Endometrium (tissue), 2 donors: ENCODE results near the gene SKIC2.
"Not testable (repeated sequence)": the region's sequence is repeated elsewhere in the genome, so short reads cannot be mapped to it uniquely, and the experiment has no call there.

Experiments
- FAIRE-seq: peaks from 2 replicates; lab custom pipeline; 2012; peaks lifted over from hg19 to GRCh38; lab: Jason Lieb, UNC
- donor health status: control.
- donor health status: control.

Gene SKIC2

DNA sequence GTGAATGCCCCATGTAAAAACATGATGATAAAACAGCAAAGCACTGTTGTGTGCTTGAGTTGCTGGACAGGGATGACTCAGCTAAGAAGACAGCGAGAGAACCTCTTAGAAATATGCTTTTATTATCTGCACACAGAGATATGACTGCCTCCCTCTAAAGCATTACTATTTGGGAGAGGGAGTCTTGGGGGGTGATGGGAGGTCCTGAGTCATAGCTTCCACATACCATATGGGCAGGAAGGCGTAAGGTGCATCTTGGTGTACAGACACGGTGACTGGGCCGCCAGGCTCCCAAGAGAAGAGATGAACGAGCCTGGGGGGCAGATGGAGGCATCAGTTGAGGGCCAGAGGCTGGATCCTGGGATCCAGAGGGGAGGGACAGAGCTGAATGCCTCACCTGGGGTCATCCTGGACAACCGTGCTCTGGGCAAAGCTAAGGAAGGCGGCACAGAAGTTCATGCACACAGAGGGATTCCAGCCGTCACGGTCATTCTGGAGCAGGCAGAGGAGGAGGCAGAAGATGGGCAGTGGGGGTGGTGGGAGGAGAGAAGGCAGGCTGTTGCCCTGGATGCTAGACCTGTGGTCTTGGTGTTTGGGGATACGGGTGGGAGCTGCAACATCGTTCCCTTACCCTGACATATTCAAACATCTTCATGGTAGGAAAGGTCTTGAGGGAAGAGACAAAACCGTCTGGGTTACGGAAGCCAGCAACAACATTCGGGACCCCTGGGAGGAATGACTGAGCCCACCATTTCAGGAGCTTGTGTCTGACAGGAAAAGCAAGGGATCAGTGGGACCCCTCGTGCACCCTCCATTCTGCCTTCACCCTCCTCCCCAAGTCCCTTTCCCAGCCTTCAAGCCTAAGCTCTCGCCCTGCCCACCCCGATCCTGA is 11.0 kb downstream of the SKIC2 start:
- no peak for FAIRE-seq

DNA sequence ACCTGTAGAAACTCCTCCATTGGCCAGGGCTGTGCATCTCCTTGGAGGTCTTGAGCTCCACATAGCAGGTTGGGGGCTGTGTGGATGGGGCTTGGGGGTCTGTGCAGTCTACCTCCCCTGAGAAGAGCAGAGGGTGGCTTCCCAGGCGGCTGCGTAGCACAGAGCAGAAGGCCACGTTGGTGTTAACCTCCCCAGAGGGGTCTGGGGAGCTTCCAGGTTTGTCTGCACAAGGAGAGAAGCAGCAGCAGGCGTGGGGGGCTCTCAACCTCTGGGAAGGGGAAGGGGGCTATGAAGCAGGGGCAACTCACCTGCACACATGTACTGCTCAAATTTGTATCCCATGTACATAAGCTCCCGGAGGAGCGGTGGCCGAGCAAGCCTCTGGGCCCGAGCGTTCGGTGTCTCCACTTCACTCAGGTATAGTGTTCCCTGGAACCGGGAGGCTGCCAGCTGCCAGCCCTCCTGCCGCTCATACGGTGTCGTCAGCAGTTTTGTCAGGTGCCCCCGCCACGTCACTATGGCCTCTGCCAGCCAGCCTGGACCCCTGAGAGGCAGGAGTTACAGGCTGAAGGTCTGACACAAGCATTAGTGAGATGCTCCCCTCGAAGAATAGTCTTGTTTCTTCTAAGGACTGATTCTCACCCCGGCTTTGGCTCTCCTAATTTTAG is 11.8 kb downstream of the SKIC2 start:
- FAIRE-seq: no peak

DNA sequence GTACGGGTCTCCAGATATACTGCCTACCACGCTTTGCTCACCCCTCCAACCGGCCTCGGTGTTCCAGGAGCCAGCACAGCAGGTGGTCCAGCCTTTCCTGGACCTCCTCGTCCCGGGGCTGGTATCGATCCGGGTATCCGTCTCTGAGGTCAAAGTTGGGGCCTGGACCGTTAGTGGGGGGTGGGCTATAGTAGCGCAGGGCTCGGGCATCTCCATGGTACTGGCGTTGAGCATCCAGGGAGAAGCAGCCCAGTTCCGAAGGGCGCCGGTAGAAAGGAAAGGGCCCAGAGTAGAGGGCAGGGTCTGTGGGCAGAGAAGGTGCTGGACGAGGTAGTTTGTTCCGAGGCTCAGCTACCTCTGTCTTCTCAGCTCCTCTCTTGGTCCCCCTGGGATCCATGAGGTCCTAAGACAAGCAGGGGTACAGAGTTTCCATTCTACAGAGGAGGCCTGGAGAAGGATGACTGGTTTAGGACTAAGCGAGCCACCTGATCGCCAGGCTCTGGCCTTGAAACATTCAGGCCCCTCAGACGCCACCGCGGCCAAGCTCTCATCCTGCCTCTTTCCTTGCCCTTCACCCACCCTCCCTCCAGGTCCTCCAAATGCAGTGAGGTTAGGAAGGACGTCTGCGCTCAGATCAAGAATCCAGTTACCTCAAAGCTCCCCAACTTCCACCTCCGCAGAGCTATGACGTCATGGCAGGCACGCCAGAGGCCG is 12.5 kb downstream of the SKIC2 start:
- no peak for FAIRE-seq

DNA sequence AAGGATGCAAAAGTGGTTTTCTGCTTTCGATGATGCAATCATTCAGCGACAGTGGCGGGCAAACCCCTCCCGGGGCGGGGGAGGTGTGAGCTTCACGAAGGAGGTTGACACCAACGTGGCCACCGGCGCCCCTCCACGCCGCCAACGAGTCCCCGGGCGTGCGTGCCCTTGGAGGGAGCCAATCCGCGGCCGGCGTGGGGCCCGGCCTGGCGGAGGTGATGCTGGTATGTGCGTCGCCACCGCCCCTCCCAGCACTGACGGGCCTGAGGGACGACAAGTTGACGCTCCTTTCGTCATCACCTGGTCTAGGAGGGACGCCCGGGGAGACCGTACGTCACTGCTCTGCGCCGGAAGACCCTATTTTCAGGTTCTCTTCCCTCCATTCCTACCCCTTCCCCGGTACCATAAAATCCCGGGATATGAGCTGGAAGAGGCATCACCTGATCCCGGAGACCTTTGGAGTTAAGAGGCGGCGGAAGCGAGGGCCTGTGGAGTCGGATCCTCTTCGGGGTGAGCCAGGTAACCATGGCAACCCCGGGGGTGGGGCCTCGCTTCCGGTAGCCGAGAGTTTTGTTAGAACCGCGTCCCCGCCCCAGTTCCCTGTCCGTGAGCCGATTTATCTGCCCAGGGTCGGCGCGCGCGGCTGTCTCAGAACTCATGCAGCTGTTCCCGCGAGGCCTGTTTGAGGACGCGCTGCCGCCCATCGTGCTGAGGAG is 13.2 kb downstream of the SKIC2 start, which contains the start of gene DXO:
Gene DXO, minus strand, starts transcription at position 146 of the 716 bp plus-strand sequence. CDS start 463 bp downstream, outside the sequence.
- FAIRE-seq: peak; percentile 12

DNA sequence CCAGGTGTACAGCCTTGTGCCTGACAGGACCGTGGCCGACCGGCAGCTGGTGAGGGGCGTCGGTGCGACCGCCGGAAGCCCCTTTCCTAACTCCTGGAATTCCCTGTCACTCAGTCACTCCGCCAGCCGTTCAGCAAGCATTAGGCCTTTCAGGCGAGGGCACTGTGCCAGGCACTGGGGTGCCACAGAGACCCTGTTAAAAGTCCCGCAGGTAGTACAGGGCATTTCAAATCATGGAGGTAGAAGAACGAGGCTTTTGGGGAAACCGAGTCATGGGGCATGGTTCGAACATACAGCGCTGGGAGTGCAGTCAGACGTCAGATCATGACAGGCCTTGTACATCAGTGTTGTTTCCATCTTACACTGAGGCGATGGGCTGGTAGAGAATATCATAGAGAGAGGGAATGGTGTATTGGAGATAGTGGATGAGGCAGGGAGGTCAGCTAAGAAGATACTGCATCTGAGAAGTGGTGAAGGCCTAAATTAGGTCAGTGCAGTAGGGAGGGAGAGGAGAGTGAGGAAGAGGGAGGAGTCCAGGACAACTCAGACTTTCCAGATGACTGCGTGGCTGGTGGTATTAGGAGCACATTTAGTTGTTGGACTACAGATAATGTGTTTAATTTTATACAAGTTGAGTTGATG is 13.9 kb downstream of the SKIC2 start:
- no peak for FAIRE-seq

DNA sequence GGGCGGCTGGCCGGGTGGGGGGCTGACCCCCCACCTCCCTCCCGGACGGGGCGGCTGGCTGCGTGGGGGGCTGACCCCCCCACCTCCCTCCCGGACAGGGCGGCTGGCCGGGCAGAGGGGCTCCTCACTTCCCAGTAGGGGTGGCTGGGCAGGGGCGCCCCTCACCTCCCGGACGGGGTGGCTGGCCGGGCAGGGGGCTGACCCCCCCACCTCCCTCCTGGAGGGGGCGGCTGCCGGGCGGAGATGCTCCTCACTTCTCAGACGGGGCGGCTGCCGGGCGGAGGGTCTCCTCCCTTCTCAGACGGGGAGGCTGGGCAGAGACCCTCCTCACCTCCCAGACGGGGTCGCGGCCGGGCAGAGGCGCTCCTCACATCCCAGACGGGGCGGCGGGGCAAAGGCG is 17.1 kb downstream of the SKIC2 start:
- FAIRE-seq: not testable (repeated sequence)

DNA sequence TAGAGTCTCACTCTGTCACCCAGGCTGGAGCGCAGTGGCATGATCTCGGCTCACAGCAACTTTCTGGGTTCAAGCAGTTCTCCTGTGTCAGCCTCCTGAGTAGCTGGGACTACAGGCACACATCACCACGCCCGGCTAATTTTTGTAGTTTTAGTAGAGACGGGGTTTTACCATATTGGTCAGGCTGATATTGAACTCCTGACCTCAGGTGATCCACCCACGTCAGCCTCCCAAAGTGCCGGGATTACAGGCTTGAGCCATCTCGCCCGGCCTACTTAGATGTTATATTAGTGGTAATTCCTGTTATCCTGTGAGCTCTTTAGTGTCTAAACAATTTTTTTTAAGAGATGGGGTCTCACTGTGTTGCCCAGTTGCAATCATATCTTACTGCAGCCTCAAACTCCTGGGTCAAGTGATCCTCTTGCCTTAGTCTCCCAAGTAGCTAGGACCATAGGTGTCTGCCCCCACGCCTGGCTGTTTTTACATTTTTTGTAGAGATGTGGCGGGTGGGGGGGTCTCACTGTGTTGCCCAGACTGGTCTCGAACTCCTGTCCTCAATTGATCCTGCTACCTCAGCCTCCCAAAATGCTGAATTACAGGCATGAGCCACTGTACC is 18.9 kb downstream of the SKIC2 start:
- FAIRE-seq: no peak

DNA sequence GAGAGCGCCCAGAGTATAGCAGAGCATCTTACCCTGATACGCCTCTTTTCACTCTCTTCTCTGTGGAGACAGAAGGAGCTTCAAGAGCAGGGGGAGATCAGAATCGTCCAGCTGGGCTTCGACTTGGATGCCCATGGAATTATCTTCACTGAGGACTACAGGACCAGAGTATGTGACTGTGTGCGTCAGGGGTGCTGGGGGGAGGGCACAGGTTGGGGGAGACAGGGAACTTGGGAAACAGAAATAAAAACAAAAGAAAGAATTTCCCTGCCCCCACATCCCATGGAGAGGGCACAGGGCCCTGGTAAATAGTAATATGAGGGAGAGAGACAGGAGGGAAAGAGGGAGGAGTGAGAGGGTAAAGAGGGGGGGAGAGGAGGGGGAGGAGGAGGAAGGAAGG is 19.9 kb downstream of the SKIC2 start:
- FAIRE-seq: no peak

DNA sequence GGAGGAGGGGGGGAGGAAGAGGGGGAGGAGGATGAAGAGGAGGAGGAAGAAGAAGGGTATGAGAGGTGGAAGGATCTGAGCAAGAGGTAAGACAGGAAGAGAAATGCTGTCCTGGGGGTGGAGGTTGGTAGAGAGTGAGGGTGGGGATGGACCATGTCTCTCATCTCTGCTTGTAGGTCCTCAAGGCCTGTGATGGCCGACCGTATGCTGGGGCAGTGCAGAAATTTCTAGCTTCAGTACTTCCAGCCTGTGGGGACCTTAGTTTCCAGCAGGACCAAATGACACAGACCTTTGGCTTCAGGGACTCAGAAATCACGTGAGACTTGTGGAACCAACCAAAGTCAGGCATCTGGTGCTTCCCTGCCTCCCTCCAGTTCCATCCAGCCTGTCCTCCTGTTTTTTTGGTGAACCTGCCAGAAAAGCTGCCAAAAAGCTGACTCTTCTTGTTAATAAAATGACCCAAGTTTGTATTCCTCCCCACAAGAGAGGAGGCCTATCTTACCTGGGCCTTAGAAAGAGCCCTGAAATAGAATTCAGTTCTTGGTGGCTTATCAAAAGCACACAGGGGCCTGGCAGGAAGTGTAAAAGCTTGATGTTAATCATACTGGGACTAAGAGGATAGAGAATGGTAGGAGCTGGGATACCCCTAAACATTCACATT is 20.4 kb downstream of the SKIC2 start:
- FAIRE-seq: no peak

DNA sequence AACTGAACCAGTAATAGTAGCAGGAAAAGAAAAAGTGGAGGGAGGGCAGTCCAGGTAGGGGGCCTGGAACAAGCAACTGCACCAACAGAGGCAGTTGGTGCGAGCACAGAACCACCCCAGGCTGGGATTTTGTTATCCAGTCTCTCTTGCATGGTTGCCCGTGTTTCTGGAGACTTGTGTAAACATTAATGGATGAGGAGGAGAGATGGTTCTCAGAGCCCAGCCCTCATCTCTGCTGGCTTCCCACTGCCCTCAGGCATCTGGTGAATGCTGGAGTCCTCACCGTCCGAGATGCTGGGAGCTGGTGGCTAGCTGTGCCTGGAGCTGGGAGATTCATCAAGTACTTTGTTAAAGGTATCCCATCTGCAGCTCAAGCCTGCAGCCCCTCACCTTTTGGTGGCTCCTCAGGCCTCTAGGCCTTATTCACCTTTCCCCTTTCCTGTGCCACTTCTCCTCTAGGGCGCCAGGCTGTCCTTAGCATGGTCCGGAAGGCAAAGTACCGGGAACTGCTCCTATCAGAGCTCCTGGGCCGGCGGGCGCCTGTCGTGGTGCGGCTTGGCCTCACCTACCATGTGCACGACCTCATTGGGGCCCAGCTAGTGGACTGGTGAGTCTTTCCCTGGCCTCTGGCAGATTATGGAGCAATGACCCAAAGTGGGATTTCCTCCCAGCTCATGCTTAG is 21.4 kb downstream of the SKIC2 start:
- not testable (repeated sequence) for FAIRE-seq

DNA sequence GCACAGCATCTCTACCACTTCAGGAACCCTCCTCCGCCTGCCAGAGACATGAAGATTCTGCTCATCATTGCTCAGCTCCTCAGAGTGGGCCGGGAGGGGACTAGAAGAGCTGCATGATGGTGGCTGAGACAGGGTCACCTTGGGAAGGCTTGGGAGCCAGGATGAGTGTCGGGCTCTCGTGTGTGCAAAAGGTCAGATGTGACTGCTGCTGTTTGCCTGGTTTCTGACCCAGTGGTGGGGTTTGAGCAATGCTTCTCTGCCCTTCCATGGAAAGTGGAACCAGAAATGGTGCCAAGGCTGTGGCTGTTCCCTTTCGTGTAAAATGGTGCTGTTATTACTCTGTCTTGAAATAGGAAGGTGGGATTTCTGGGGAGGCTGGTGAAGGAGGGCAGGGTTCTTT is 22.0 kb downstream of the SKIC2 start:
- not testable (repeated sequence) for FAIRE-seq

DNA sequence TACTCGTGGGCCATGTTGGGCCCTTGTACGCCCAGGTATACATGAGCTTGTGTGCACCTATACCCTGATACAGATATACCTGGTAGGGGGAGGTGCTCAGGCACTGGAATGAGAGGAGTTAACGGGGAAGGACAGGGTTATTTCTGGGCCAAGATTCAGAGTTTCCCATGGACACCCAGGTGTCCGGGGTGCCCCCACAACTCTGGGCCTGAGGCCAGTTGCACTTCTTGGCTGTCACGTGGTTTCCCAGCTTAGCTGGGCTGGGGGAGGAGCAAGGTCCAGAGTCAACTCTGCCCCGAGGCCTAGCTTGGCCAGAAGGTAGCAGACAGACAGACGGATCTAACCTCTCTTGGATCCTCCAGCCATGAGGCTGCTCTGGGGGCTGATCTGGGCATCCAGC is 22.8 kb downstream of the SKIC2 start, which contains the start of gene C4A:
Gene C4A, plus strand, starts transcription at position 314 of the 400 bp plus-strand sequence. Its CDS starts 51 bp downstream, at position 365.
- not testable (repeated sequence) for FAIRE-seq

DNA sequence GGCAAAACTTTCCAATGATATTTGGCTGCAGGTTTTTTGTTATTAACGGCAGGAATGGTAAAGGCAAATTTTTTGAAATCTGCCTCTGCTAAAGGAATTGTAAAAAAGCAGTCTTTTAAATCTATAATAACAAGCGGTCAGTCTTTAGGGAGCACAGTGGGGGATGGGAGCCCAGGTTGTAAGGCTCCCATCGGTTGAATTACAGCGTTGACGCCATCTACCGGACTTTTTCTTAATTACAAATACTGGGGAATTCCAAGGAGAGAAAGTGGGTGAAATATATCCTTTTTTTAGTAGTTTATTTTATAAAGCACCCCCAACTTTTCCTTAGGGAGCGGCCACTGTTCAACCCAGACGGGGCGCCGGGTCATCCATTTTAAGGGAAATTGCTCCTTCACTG is 30.4 kb downstream of the SKIC2 start:
- FAIRE-seq: not testable (repeated sequence)

DNA sequence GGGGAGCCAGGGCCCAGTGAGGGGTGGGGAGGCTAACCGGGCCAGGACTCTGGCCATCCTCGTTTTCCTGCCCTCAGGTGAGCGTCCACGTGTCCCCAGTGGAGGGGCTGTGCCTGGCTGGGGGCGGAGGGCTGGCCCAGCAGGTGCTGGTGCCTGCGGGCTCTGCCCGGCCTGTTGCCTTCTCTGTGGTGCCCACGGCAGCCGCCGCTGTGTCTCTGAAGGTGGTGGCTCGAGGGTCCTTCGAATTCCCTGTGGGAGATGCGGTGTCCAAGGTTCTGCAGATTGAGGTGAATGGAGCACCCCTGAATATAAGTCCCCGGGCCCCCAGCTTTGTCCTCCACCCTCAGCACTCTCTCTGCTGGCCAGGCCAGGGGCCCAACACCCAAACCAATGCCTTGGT is 35.4 kb downstream of the SKIC2 start:
- not testable (repeated sequence) for FAIRE-seq

DNA sequence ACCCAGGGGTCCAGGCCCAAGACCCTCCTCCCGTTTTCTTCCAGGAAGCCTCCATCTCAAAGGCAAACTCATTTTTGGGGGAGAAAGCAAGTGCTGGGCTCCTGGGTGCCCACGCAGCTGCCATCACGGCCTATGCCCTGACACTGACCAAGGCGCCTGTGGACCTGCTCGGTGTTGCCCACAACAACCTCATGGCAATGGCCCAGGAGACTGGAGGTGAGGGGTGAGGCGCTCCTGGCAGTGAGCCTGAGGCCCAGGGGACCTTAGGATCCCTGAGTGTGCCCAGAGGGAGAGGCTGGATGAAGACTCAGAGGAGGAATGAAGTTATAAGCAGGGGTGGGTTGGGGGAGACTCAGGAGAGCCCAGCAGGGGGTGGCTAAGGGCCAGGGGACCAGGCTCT is 37.4 kb downstream of the SKIC2 start:
- FAIRE-seq: not testable (repeated sequence)

DNA sequence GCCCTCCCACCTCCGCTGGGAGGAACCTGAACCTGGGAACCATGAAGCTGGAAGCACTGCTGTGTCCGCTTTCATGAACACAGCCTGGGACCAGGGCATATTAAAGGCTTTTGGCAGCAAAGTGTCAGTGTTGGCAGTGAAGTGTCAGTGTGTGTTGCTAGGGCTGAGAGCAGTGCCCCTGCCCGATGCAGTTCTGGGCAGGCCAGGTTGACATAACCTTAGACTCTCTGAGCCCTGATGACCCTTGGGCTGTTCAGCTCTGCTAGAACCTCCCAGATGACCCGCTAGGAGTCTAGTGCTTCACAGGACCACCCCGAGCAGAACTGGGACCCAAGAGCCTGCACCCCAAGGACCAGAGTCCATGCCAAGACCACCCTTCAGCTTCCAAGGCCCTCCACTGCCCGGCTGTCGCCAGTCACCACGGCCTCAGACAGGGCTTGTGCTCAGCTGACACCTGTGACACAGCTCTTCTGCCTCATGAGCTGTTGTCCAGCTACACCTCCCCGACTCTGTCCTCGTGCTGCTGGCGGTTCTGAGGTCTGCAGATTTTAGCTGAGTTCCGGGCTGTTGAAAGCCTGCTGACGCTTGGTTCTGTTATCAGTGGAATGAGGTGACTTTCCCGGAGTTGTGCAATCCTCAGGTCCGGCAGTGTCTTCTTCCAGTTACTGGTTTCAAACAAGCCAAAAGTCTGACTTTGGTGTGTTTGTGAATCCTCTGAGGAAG is 43.7 kb downstream of the SKIC2 start:
- FAIRE-seq: not testable (repeated sequence)

DNA sequence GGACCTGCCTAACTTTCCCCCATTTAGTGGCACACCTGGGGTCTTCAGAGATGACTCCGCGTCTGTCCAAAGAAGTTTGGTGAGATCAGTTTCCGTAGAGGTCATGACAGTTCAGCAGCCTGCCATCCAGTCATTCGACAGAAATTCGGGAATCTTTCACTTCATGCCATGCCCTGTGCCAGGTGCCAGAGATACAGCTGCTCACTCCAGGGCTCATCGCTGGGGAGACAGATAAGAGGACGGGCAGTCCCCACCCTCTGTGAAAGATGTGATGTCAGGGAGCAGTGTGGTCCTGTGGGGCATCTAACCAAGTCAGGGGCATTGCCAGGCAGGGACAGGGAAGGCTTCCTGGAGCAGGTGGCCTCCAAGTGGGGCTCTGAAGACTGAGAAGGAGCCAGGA is 44.3 kb downstream of the SKIC2 start:
- not testable (repeated sequence) for FAIRE-seq

DNA sequence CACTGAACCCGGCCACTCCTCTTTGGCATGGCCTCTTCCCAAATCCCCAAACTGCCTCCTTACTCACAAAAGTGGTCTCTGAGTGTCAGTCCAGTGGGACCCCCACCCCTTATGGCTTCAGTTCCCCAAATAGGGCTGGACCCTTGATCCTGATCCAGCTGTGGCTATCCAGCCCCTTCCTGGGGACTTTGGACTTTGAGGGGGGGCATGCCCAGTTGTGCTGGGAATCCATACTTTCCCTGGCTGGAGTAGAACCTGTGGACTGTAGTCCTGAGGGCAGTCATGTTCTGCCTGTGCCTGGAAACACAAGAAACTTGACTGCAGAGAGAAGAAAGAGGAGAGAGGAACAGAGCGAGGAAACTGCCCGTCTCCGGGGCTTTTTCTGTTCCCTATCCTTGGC is 45.4 kb downstream of the SKIC2 start:
- FAIRE-seq: not testable (repeated sequence)
